WTC11 (cell line): ENCODE measurements around the gene ENGASE. TPM values are rescaled to one million over a fixed set of nuclear protein-coding genes. Genes with fewer than 3 reads are reported as not detected.

Source experiments
- ATAC-seq: fragments of 200-7000 bp; cut with Tn5 transposase; 2 replicates; pipeline ENCODE4 v1.10.0; 2021; ENCODE audit warnings: mild to moderate bottlenecking, moderate library complexity
- CTCF ChIA-PET: fragments of 300-600 bp; sonication (Branson Sonifier 250); formaldehyde crosslinking; loops from one replicate; lab custom pipeline; 2021; ENCODE audit warnings: antibody characterized with exemption; lab: Charles Lee
- POLR2A ChIA-PET: fragments of 350-600 bp; sonication (Branson Sonifier 250); formaldehyde crosslinking; loops from one replicate; lab custom pipeline; 2021; ENCODE audit warnings: antibody characterized with exemption; lab: Charles Lee
- DNase-seq: peaks from one replicate; pipeline ENCODE4 v3.0.0; 2021; ENCODE audit warnings: low spot score
- H3K27ac Mint-ChIP-seq: 2 replicates; pipeline ENCODE4 v1.8.0; 2021; ENCODE audit warnings: mixed read lengths
- H3K27me3 Mint-ChIP-seq: 2 replicates; pipeline ENCODE4 v1.8.0; 2021; ENCODE audit warnings: low read depth, mild to moderate bottlenecking, moderate library complexity, mixed read lengths
- H3K36me3 Mint-ChIP-seq: 2 replicates; pipeline ENCODE4 v1.8.0; 2021; ENCODE audit warnings: mixed read lengths
- H3K4me1 Mint-ChIP-seq: 2 replicates; pipeline ENCODE4 v1.8.0; 2022; ENCODE audit warnings: mixed read lengths
- H3K4me3 Mint-ChIP-seq: 2 replicates; pipeline ENCODE4 v1.8.0; 2021; ENCODE audit warnings: mild to moderate bottlenecking, moderate library complexity, mixed read lengths
- H3K9me3 Mint-ChIP-seq: 2 replicates; pipeline ENCODE4 v1.8.0; 2021; ENCODE audit warnings: mixed read lengths
- ATF1 ChIP-seq: sonication (generic); formaldehyde crosslinking; IDR thresholded peaks from 2 replicates; pipeline ENCODE4 v1.8.1; 2023; ENCODE audit warnings: mild to moderate bottlenecking, moderate library complexity, missing genetic modification reagents
- CDX4 ChIP-seq: fragments of 250-450 bp; sonication (Bioruptor Pico); IDR thresholded peaks from 2 replicates; pipeline ENCODE4 v1.9.0; 2021; ENCODE audit warnings: moderate library complexity, mild to moderate bottlenecking, inconsistent platforms, borderline replicate concordance
- CREB1 ChIP-seq: sonication (generic); formaldehyde crosslinking; IDR thresholded peaks from 2 replicates; pipeline ENCODE4 v1.8.0; 2023; ENCODE audit warnings: mild to moderate bottlenecking, missing genetic modification reagents
- CTCF ChIP-seq: fragments of 200-600 bp; IDR thresholded peaks from 2 replicates; pipeline ENCODE4 v1.8.0; 2022; ENCODE audit warnings: antibody characterized with exemption
- E2F4 ChIP-seq: sonication (generic); formaldehyde crosslinking; IDR thresholded peaks from 2 replicates; pipeline ENCODE4 v1.8.1; 2022; ENCODE audit warnings: low read depth, mild to moderate bottlenecking, moderate library complexity, missing genetic modification reagents, borderline replicate concordance
- ETV6 ChIP-seq: sonication (generic); formaldehyde crosslinking; IDR thresholded peaks from 2 replicates; pipeline ENCODE4 v1.8.1; 2022; ENCODE audit warnings: mild to moderate bottlenecking, missing genetic modification reagents
- HMGA2 ChIP-seq: fragments of 250-450 bp; sonication (Bioruptor Pico); IDR thresholded peaks from 2 replicates; pipeline ENCODE4 v1.4.0; 2021; ENCODE audit warnings: mild to moderate bottlenecking, moderate library complexity
- HMGXB4 ChIP-seq: sonication (generic); formaldehyde crosslinking; IDR thresholded peaks from 2 replicates; pipeline ENCODE4 v1.8.1; 2023; ENCODE audit warnings: mild to moderate bottlenecking, moderate library complexity, missing genetic modification reagents
- NFYB ChIP-seq: sonication (generic); formaldehyde crosslinking; conservative IDR thresholded peaks from 2 replicates; pipeline ENCODE4 v1.8.0; 2022; ENCODE audit warnings: low read depth, missing genetic modification reagents
- NR1H2 ChIP-seq: sonication (generic); formaldehyde crosslinking; IDR thresholded peaks from 2 replicates; pipeline ENCODE4 v1.9.0; 2021; ENCODE audit warnings: mild to moderate bottlenecking, moderate library complexity, missing genetic modification reagents
- PRDM15 ChIP-seq: sonication (generic); formaldehyde crosslinking; IDR thresholded peaks from 2 replicates; pipeline ENCODE4 v1.8.0; 2022; ENCODE audit warnings: missing genetic modification reagents
- SMAD3 ChIP-seq: sonication (generic); formaldehyde crosslinking; IDR thresholded peaks from 2 replicates; pipeline ENCODE4 v1.8.0; 2022; ENCODE audit warnings: missing genetic modification reagents, mild to moderate bottlenecking, borderline replicate concordance
- TEAD1 ChIP-seq: sonication (generic); formaldehyde crosslinking; IDR thresholded peaks from 2 replicates; pipeline ENCODE4 v1.8.0; 2022; ENCODE audit warnings: mild to moderate bottlenecking, missing genetic modification reagents
- TEAD4 ChIP-seq: sonication (generic); formaldehyde crosslinking; IDR thresholded peaks from 2 replicates; pipeline ENCODE4 v1.8.0; 2022; ENCODE audit warnings: mild to moderate bottlenecking, missing genetic modification reagents
- USF1 ChIP-seq: sonication (generic); formaldehyde crosslinking; IDR thresholded peaks from 2 replicates; pipeline ENCODE4 v1.8.0; 2022; ENCODE audit warnings: mild to moderate bottlenecking, missing genetic modification reagents
- ZNF121 ChIP-seq: sonication (generic); formaldehyde crosslinking; IDR thresholded peaks from 2 replicates; pipeline ENCODE4 v1.8.0; 2023; ENCODE audit warnings: missing genetic modification reagents
- ZNF219 ChIP-seq: sonication (generic); formaldehyde crosslinking; IDR thresholded peaks from 2 replicates; pipeline ENCODE4 v1.8.0; 2023; ENCODE audit warnings: missing genetic modification reagents, mild to moderate bottlenecking, borderline replicate concordance
- ZNF263 ChIP-seq: sonication (generic); formaldehyde crosslinking; IDR thresholded peaks from 2 replicates; pipeline ENCODE4 v1.8.1; 2022; ENCODE audit warnings: low read depth, mild to moderate bottlenecking, moderate library complexity, missing genetic modification reagents
- total RNA-seq: library from RNA; stranded (reverse); gene quantifications from 3 replicates; pipeline ENCODE4 v1.2.3, GENCODE V29; 2021

The ENGASE gene
- total RNA-seq, 1 experiment from 2014 or later = 41.6 TPM

GRCh38 chr17:79084291-79085153 is 9.9 kb downstream of the ENGASE start:
- Mint-ChIP-seq H3K36me3 (peaks cover 26% of the 10 kb centered on the region), H3K27ac (no peak overlapping the region), H3K4me1 (no peaks in the 10 kb centered on the region)
- POLR2A ChIA-PET = no interaction called here
- TF ChIP-seq ZNF263 = no peak
- no peak for TF ChIP-seq NFYB (CRISPR knock-in tag)
- no peak for TF ChIP-seq CDX4 (CRISPR knock-in tag)
- TF ChIP-seq USF1 (CRISPR knock-in tag) = no peak
- no peak for TF ChIP-seq CTCF
- TF ChIP-seq HMGA2 (CRISPR knock-in tag) = no peak
- TF ChIP-seq HMGXB4 = no peak
- no peak for TF ChIP-seq PRDM15 (CRISPR knock-in tag)
- no peak for TF ChIP-seq ATF1 (CRISPR knock-in tag)
- no peak for TF ChIP-seq ETV6
- TF ChIP-seq TEAD4 (CRISPR knock-in tag) = no peak
- no peak for TF ChIP-seq NR1H2 (CRISPR knock-in tag)
- no peak for TF ChIP-seq ZNF219
- no peak for TF ChIP-seq ZNF121 (CRISPR knock-in tag)
- TF ChIP-seq CREB1 (CRISPR knock-in tag) = no peak
- no peak for TF ChIP-seq TEAD1 (CRISPR knock-in tag)
- TF ChIP-seq E2F4 = no peak
- TF ChIP-seq SMAD3 = no peak
- TF ChIP-seq, all 79 proteins: peak for 0
- DNase-seq = no peak
- Mint-ChIP-seq H3K9me3 (no peaks in the 10 kb centered on the region; the same call in 1 of the 2 replicates), H3K4me3 (no peak overlapping the region), H3K27me3 (no peaks in the 10 kb centered on the region)
- ATAC-seq = no peak
- CTCF ChIA-PET = interaction anchor here (0.8 to 12.6 kb wide), 10 partner anchors 13 to 317 kb away, joined by 3 to 162 read pairs (median 8); no protein-coding TSS in a partner anchor
